IMR-90 (cell line): ENCODE data around the gene ZNF528. TPM values are rescaled to one million over a fixed set of nuclear protein-coding genes. Genes with fewer than 3 reads are reported as not detected.

Experiments used
- ATAC-seq: fragments of 200-7000 bp; cut with Tn5 transposase; 2 replicates; pipeline ENCODE4 v1.9.1; 2020; ENCODE audit warnings: low read depth, mild to moderate bottlenecking, moderate library complexity
- BruUV-seq: library from RNA; stranded (reverse); fragments of 400-500 nt; replicated peaks from 2 replicates; lab custom pipeline; 2021; lab: Mats Ljungman, UMichigan
- CTCF ChIA-PET: fragments of 300-600 bp; formaldehyde crosslinking; extraction: SDS; loops from one replicate; lab custom pipeline; 2021; ENCODE audit warnings: antibody characterized with exemption; lab: Yijun Ruan, JAX
- POLR2A ChIA-PET: fragments of 300-600 bp; sonication (Branson Sonifier 250); formaldehyde crosslinking; loops from one replicate; lab custom pipeline; 2022; ENCODE audit warnings: antibody characterized with exemption; ENCODE audit not compliant: unreplicated experiment; lab: Charles Lee
- DNase-seq: peaks from one replicate; pipeline ENCODE4 v3.0.0; 2013
- H2AFZ ChIP-seq: replicated peaks from 2 replicates; pipeline ENCODE3; 2013; ENCODE audit warnings: low read length, mild to moderate bottlenecking; ENCODE audit not compliant: poor library complexity
- H2AK5ac ChIP-seq: 2 replicates; pipeline ENCODE4 v1.6.1; 2013; ENCODE audit warnings: low read depth, low read length, inconsistent platforms
- H2AK9ac ChIP-seq: replicated peaks from 2 replicates; pipeline ENCODE3; 2013; ENCODE audit warnings: mild to moderate bottlenecking, low read depth, low read length, moderate library complexity; ENCODE audit not compliant: poor library complexity
- H2BK120ac ChIP-seq: 2 replicates; pipeline ENCODE4 v1.6.1; 2013; ENCODE audit warnings: low read depth, low read length, inconsistent platforms
- H2BK15ac ChIP-seq: 3 replicates; pipeline ENCODE4 v1.6.1; 2013; ENCODE audit warnings: low read depth, low read length, inconsistent platforms
- H2BK20ac ChIP-seq: 2 replicates; pipeline ENCODE4 v1.6.1; 2013; ENCODE audit warnings: low read depth, mild to moderate bottlenecking, inconsistent platforms, low read length, moderate library complexity
- H2BK5ac ChIP-seq: 2 replicates; pipeline ENCODE4 v1.6.1; 2013; ENCODE audit warnings: mild to moderate bottlenecking, low read depth, low read length, inconsistent platforms; ENCODE audit not compliant: poor library complexity, severe bottlenecking
- H3K14ac ChIP-seq: replicated peaks from 2 replicates; pipeline ENCODE4 v1.6.1; 2013; ENCODE audit warnings: low read depth, low read length, inconsistent platforms
- H3K18ac ChIP-seq: 2 replicates; pipeline ENCODE4 v1.6.1; 2013; ENCODE audit warnings: low read depth, low read length, control low read depth
- H3K23ac ChIP-seq: 2 replicates; pipeline ENCODE4 v1.6.1; 2013; ENCODE audit warnings: low read depth, low read length, inconsistent platforms
- H3K27ac ChIP-seq: 2 replicates; pipeline ENCODE4 v1.5.1; 2013; ENCODE audit warnings: mild to moderate bottlenecking, control low read depth, low read length; ENCODE audit not compliant: insufficient read depth
- H3K27me3 ChIP-seq: 2 replicates; pipeline ENCODE4 v1.6.1; 2013; ENCODE audit warnings: low read length; ENCODE audit not compliant: control insufficient read depth, insufficient read depth
- H3K36me3 ChIP-seq: 2 replicates; pipeline ENCODE4 v1.6.1; 2013; ENCODE audit warnings: low read length, mixed read lengths; ENCODE audit not compliant: control insufficient read depth, insufficient read depth
- H3K4ac ChIP-seq: 2 replicates; pipeline ENCODE4 v1.6.1; 2013; ENCODE audit warnings: low read depth, low read length, inconsistent platforms
- H3K4me1 ChIP-seq: 2 replicates; pipeline ENCODE4 v1.6.1; 2013; ENCODE audit warnings: low read length, mixed read lengths; ENCODE audit not compliant: control insufficient read depth, insufficient read depth
- H3K4me2 ChIP-seq: 2 replicates; pipeline ENCODE4 v1.6.1; 2013; ENCODE audit warnings: low read depth, mild to moderate bottlenecking, control low read depth, low read length, moderate library complexity
- H3K4me3 ChIP-seq: 2 replicates; pipeline ENCODE4 v1.5.1; 2013; ENCODE audit warnings: low read depth, mild to moderate bottlenecking, control low read depth, low read length, moderate library complexity; ENCODE audit not compliant: insufficient read depth
- H3K56ac ChIP-seq: 2 replicates; pipeline ENCODE4 v1.6.1; 2013; ENCODE audit warnings: low read length, inconsistent platforms; ENCODE audit not compliant: insufficient read depth; ENCODE audit errors: extremely low read depth
- H3K79me1 ChIP-seq, 2 experiments: 2 replicates each; pipeline ENCODE4 v1.6.1; 2013; ENCODE audit warnings: low read length in 2 of 2, inconsistent platforms in 1 of 2, low read depth in 1 of 2
- H3K9ac ChIP-seq: 2 replicates; pipeline ENCODE4 v1.6.1; 2013; ENCODE audit warnings: low read depth, low read length, control low read depth
- H3K9me1 ChIP-seq: 2 replicates; pipeline ENCODE4 v1.6.1; 2013; ENCODE audit warnings: low read length, inconsistent platforms; ENCODE audit not compliant: insufficient read depth
- H3K9me3 ChIP-seq: 2 replicates; pipeline ENCODE4 v1.6.1; 2013; ENCODE audit warnings: low read length; ENCODE audit not compliant: control insufficient read depth, insufficient read depth
- H4K20me1 ChIP-seq: 2 replicates; pipeline ENCODE4 v1.6.1; 2013; ENCODE audit warnings: low read length, inconsistent platforms; ENCODE audit not compliant: insufficient read depth
- H4K5ac ChIP-seq: 2 replicates; pipeline ENCODE4 v1.6.1; 2013; ENCODE audit warnings: mild to moderate bottlenecking, low read depth, low read length, control low read depth
- H4K8ac ChIP-seq, 2 experiments: 2 replicates each; pipeline ENCODE4 v1.6.1; 2013; ENCODE audit warnings: low read depth in 2 of 2, low read length in 2 of 2, control low read depth in 1 of 2, inconsistent platforms in 1 of 2
- H4K91ac ChIP-seq: 2 replicates; pipeline ENCODE4 v1.6.1; 2013; ENCODE audit warnings: low read depth, low read length, inconsistent platforms; ENCODE audit not compliant: insufficient read depth
- BHLHE40 ChIP-seq: fragments of 150-350 bp; IDR thresholded peaks from 2 replicates; pipeline ENCODE4 v1.6.1; 2016; ENCODE audit warnings: mild to moderate bottlenecking, low read depth, low read length
- CHD1 ChIP-seq: IDR thresholded peaks from 2 replicates; pipeline ENCODE4 v1.6.1; 2012; ENCODE audit warnings: low read depth, low read length, improper control_type of control experiment
- CTCF ChIP-seq: conservative IDR thresholded peaks from 2 replicates; pipeline ENCODE4 v1.5.1; 2012; ENCODE audit warnings: mild to moderate bottlenecking, low read depth, low read length, improper control_type of control experiment
- FOS ChIP-seq: fragments of 150-350 bp; IDR thresholded peaks from 2 replicates; pipeline ENCODE4 v1.6.1; 2016; ENCODE audit warnings: low read depth, low read length
- MAFK ChIP-seq: IDR thresholded peaks from 2 replicates; pipeline ENCODE4 v1.6.1; 2012; ENCODE audit warnings: low read depth, low read length, improper control_type of control experiment
- MXI1 ChIP-seq: IDR thresholded peaks from 2 replicates; pipeline ENCODE4 v1.6.1; 2012; ENCODE audit warnings: low read depth, mild to moderate bottlenecking, low read length, moderate library complexity, borderline replicate concordance
- NFE2L2 ChIP-seq: fragments of 150-350 bp; IDR thresholded peaks from 2 replicates; pipeline ENCODE4 v1.6.1; 2016; ENCODE audit warnings: low read depth, mild to moderate bottlenecking, low read length
- RFX5 ChIP-seq: IDR thresholded peaks from 2 replicates; pipeline ENCODE4 v1.8.0; 2012; ENCODE audit warnings: low read depth, mild to moderate bottlenecking, low read length, moderate library complexity
- SMC3 ChIP-seq: fragments of 150-350 bp; IDR thresholded peaks from 2 replicates; pipeline ENCODE4 v1.6.1; 2016; ENCODE audit warnings: low read depth, mild to moderate bottlenecking, antibody characterized with exemption, low read length, moderate library complexity
- USF2 ChIP-seq: fragments of 150-350 bp; IDR thresholded peaks from 2 replicates; pipeline ENCODE4 v1.6.1; 2017; ENCODE audit warnings: mild to moderate bottlenecking, antibody characterized with exemption, low read length, low read depth
- WGBS, 2 experiments: methylation state at CpG; one replicate each; pipeline versions ENCODE4 v1.1.5 to v1.1.7; 2013; ENCODE audit warnings: missing lambda C conversion rate in 2 of 2; ENCODE audit not compliant: insufficient read length in 1 of 2; ENCODE audit errors: extremely low coverage in 2 of 2; 5-methylcytosine and 5-hydroxymethylcytosine counted together
- dilution Hi-C: fragments of 300-500 bp; cut with HindIII; formaldehyde crosslinking; loops from one replicate; pipeline ENCODE4 v1.14.3; 2018; ENCODE audit warnings: low sequenced_read_pairs; ENCODE audit not compliant: unreplicated experiment
- in situ Hi-C: fragments of 300-500 bp; cut with MboI; formaldehyde crosslinking; loops from 3 replicates; pipeline ENCODE4 v1.14.3; 2019; ENCODE audit warnings: low sequenced_read_pairs, inconsistent platforms, mixed read lengths
- intact Hi-C: fragments of 100-400 bp; cut with micrococcal nuclease; formaldehyde crosslinking; loops from 2 replicates; pipeline ENCODE4 v1.10.0; 2022
- polyA plus RNA-seq, 3 experiments: library from polyadenylated mRNA; depleted of rRNA; stranded (reverse); fragments of >200 nt; gene quantifications; 2 replicates each; pipeline ENCODE4 v1.2.3, GENCODE V29; 2012; ENCODE audit warnings: low replicate concordance in 1 of 3
- total RNA-seq: library from RNA; depleted of rRNA; stranded (reverse); fragments of >200 nt; gene quantifications from 2 replicates; pipeline ENCODE4 v1.2.3, GENCODE V29; 2012

Gene ZNF528
- total and polyA plus RNA-seq, 2 of the 4 experiments (the other 2 are of a cell fraction), result 14.3 TPM

GRCh38 chr19:52410276-52410675, 12.6 kb downstream of the ZNF528 start:
- Histone ChIP-seq H3K9me3 (peaks cover 51% of the 10 kb centered on the region), H2BK5ac (no peak overlapping the region), H2BK120ac (no peak overlapping the region), H3K4ac (no peak overlapping the region), H3K4me3 (no peak overlapping the region), H3K27ac (no peak overlapping the region), H3K56ac (no peak overlapping the region), H3K23ac (no peak overlapping the region), H4K20me1 (no peaks in the 10 kb centered on the region), H2BK15ac (no peak overlapping the region), H3K79me1 (no peaks in the 10 kb centered on the region), H4K8ac (no peak overlapping the region), H3K18ac (no peak overlapping the region), H4K5ac (no peak overlapping the region), H2AK9ac (no peak overlapping the region), H3K14ac (no peak overlapping the region), H3K9ac (no peak overlapping the region), H3K36me3 (peaks cover 59% of the 10 kb centered on the region), H4K91ac (no peak overlapping the region), H2AFZ (no peak overlapping the region), H3K4me2 (no peak overlapping the region), H3K27me3 (no peaks in the 10 kb centered on the region), H2BK20ac (no peak overlapping the region), H3K9me1 (no peaks in the 10 kb centered on the region), H2AK5ac (no peak overlapping the region), H3K4me1 (no peaks in the 10 kb centered on the region)
- CTCF ChIA-PET, result no interaction called here
- POLR2A ChIA-PET, result no interaction called here
- no TSS peak for BruUV-seq
- dilution Hi-C loops (no loop called here), intact Hi-C loops (no loop called here), in situ Hi-C loops (no loop called here)
- DNase-seq (no peak), ATAC-seq (no peak)
- WGBS, 2 experiments, result no CpG with 5 or more reads among the region's 6 CpGs
- TF ChIP-seq RFX5 (no peak), NFE2L2 (no peak), BHLHE40 (no peak), CTCF (no peak), SMC3 (no peak), USF2 (no peak), FOS (no peak), CHD1 (no peak), MAFK (no peak), MXI1 (no peak)
